GM18498 (cell line): ENCODE results near the gene ARID1A.
"Not testable (repeated sequence)": the region's sequence is repeated elsewhere in the genome, so short reads cannot be mapped to it uniquely, and the experiment has no call there.

Experiments
- ATAC-seq: cut with Tn5 transposase; IDR thresholded peaks from one replicate; pipeline ENCODE4 v1.9.1; 2021; ENCODE audit warnings: mild to moderate bottlenecking, moderate library complexity; ENCODE audit not compliant: unreplicated experiment

ARID1A gene

DNA sequence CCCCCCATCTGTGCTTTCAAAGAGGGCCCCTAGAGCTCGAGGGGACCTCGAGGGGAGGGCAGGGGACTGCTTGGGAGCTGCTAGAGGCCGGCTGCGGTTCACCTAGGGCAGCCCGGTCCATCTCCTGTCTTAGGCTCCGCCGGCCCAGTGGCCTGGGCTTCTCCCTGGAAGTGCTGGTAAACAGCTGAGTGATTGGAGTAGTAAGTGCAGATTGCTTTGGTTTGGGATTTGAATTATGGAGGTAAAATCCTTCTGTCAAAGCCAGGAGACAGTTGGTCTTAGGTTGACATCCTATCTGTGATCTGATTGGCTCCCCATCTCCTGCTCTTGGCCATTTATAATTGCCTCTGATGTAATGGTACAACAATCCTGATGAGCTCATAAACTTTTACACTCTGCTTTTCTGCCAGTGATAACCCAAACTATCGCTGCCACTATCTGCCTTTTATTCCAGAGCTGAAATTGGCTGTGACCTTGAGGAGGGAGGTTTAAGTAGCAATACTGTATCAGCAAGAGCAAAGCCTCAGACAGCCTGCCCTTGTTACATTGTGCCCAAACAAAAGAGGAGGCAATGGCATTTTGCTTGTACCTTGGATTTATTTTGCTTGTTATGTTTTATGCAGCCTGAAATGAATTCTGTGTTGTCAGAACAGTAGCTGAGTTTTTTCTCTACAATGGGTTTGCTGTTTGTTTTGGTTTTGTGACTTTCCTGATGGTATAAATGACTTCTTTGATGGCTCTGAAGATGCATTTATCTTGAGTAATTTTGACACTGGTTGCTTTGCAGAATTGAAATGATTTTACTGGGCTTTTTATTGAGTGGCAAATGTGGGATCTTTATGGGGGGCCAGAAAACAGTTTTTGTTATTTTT, 2.4 kb downstream of the ARID1A start:
- no peak for ATAC-seq

DNA sequence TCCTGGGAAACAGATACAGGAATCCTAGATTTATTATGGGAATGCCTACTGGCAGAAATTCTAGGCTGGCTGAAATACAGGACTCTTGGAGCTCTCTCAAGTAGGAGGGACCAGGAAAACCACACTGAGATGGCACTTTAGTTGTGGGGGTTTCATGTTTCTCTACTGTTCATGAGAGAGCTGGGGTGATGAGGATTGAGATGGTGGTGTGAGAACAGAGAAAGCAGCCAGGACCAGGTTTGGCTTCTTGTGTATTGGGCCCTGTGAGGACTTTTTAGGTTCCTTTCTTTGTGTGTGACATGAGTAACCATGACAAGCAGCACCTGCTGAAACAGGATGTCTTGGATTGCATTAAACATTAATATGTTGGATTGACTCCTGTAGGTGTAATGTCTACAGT, 4.9 kb downstream of the ARID1A start:
- no peak for ATAC-seq

- no peak for ATAC-seq
These were observed 5.6 kb downstream of the ARID1A start for GRCh38 chr1:26701266-26701994.

DNA sequence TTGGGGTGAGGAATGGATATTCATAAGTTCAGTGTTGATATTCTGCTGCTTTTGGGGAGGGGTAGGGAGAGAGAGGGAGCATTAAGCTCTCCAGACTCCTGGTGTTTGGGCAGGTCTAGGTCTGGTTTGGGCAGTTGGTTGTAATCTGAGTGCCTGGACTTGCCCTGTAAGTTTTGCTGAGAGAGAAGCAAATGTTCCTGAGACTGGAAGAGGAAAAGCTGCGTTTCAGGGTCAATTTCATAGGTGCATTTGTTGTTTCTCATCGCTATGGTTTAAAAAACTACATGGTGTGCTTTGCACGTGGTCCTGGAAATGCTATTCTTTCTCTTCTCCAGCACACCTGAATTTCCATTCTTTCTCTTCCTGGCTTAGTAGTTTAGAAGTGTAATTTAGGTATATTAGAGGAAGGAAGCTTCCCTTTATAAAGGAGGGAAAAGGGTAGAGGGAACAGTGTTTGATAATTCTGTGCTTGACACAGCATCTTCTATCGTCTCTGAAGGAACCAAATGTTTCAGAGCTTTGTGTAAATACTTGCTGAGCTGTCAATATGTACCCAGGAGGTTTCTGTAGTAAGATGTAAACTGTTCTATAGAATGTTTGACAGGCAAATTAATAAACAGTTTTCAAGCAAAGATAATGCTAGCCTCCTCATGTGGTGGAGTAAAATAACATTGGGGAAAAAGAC, 6.3 kb downstream of the ARID1A start:
- no peak for ATAC-seq

- ATAC-seq: no peak
These were observed 6.8 kb downstream of the ARID1A start for GRCh38 chr1:26702680-26703038.

GRCh38 chr1:26703478-26703877, 7.7 kb downstream of the ARID1A start:
- no peak for ATAC-seq

DNA sequence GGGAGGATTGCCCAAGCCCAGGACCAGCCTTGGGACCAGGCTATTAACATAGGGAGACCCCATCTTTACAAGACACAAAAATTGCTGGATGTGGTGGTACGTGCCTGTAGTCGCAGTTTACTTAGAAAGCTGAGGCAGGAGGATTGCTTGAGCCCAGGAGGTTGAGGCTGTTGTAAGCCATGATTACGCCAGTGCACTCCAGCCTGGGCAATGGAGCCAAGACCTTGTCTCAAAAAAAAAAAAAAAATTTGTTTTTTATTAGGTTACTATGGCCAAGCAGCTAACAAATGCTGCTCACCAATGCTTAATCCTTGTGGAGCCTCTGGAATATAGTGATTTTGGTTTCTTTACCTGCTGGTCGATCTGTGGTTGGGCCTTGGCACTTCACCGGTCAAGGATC, 8.8 kb downstream of the ARID1A start:
- no peak for ATAC-seq

DNA sequence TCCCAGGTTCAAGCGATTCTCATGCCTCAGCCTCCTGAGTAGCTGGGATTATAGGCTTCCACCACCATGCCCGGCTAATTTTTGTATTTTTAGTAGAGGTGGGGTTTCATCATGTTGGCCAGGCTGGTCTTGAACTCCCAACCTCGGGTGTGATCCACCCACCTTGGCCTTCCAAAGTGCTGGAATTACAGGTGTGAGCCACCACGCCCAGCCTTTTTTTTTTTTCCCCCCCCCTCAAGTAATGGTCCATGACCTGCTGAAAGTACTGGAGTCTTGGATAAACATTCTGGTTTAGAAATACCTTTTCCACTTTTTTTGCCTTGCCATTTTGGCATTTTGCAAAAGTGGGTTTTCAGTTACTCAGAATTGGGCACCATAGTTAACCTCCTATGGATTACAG, 9.4 kb downstream of the ARID1A start:
- ATAC-seq: not testable (repeated sequence)

GRCh38 chr1:26705788-26706311, 10.0 kb downstream of the ARID1A start:
- ATAC-seq: no peak

DNA sequence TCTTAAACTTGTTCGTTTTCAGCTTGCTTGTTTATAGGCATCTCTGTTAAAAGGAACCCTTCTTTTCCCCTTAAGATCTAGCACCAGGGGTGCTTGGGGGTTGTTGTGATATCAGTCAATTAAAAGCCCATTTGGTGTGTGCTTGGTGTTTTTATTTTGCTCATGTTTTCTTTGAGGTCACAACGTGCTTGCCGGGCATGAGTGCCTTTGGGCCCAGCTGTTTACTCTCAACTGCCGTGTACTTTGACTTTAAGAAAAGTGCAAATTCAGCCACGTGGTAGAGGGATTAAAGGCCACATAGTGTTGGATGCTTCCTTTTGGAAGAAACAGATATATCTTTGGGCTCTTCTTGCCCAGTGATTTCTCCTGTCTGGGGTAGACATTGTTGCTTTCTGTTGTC, 10.5 kb downstream of the ARID1A start:
- ATAC-seq: no peak

DNA sequence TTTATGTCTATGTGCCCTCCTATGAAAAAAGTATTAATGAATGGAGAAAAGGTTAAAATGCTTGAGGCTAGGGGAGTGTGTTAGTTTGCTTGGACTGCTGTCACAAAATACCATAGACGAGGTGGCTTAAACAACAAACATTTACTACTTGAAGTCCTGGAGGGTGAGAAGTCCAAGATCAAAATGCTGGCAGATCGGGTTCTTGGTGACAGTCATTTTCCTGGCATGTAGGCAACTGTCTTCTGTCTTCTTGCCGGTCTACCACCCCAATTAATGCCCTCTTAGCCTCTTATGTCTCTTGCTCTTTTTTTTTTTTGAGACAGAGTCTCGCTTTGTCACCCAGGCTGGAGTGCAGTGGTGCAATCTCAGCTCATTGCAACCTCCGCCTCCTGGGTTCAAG, 15.0 kb downstream of the ARID1A start:
- no peak for ATAC-seq

GRCh38 chr1:26711777-26712176, 16.0 kb downstream of the ARID1A start:
- ATAC-seq: no peak

- ATAC-seq: no peak
These were observed 21.2 kb downstream of the ARID1A start for GRCh38 chr1:26717017-26717491.

DNA sequence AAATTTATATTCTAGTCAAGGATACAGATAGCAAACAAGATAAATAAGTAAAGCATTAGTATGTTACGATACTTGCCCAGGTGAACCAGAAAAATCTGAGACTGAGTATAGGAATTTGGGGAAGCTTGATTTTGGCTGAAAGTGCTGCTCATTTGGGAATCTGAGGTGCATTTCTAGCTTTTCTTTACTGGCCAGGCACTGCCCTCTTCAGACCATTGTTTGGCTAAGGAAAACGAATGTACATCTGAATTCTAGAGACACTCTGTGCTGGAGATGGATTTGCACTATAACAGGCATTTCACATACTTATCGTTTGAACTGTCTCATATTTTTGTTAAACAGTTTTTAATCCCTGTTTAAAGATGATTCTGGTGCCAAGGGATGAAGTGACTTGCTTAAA, 23.4 kb downstream of the ARID1A start:
- no peak for ATAC-seq

GRCh38 chr1:26721669-26722355, 26.0 kb downstream of the ARID1A start:
- no peak for ATAC-seq

- ATAC-seq: no peak
These were observed 27.5 kb downstream of the ARID1A start for GRCh38 chr1:26723013-26723991.

DNA sequence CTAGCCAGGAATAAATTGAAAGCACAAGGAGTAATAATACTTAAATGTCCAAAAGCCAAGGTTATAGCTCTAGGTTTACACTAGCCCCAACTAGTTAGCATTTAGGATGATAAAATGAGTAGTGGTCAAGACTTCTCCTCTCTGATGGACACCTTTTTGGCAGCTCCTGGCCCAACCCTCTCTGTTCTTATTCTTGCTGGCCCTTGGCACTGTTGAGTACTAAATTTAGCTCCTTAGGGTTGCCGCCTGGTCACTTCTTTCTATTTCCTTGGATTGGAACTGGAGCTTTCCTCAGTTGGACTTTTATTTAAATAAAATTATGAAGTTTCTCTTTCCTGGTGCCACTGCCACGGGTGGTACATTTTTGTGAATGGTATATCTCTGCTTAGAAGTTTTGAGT, 28.3 kb downstream of the ARID1A start:
- no peak for ATAC-seq

DNA sequence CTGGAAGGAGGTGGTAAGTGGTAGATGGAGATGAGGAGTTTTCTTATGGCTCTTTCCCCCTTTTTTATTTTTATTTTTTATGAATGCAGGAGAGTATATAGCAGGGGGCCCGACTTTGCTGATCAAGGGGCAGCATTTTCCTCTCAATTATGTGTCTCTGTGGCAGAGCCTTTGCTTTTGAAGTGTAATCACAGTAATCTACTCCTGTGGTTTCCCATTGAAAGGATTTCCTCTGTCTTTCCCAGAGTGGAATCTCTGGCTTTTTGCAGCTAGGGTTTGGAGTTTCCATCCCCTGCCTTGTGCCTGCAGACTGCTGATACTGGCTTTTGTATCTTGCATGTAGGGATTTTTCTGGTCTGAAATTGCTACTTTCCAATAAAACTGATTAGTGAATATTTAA, 29.1 kb downstream of the ARID1A start:
- ATAC-seq: no peak

- not testable (repeated sequence) for ATAC-seq
These were observed 30.1 kb downstream of the ARID1A start for GRCh38 chr1:26725904-26726303.

DNA sequence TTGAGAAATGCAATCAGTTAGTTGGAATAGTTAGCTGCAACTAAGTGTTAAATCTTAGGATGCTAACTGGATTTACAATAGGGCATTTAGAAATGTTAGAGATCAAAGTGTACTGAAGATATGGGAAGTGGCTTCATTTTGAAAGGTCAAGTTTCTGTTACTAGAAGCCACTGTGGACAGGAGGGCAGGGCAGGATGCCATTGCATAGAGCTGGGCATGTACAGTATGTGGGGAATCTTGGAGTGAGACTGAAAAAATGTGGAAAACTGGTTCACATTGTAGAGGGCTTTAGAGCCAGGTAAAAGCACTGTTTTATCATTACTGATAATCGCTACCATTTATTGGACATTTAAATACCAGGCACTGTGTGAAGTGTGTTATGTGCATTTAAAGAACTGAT, 31.0 kb downstream of the ARID1A start:
- no peak for ATAC-seq
